Stomach (tissue), 9 donors: ENCODE measurements around the gene ZNF598. TPM values are rescaled to one million over a fixed set of nuclear protein-coding genes. Genes with fewer than 3 reads are reported as not detected.

ENCODE experiments used
- DNase-seq, 2 donors: peaks; one replicate each; pipeline versions ENCODE4 v3.0.0 to v3.0.0-alpha.2; 2013 to 2019
- H3K27ac ChIP-seq, 5 donors: fragments of 200-600 bp in 4 of 5; sonication (generic) in 4 of 5; one replicate each; pipeline ENCODE4 v1.5.1; 2013 to 2019; ENCODE audit warnings: mild to moderate bottlenecking in 1 of 5, moderate library complexity in 1 of 5
- H3K27me3 ChIP-seq, 3 donors: fragments of 200-600 bp; sonication (generic); one replicate each; pipeline ENCODE4 v1.5.1; 2017 to 2019; ENCODE audit warnings: mixed run types in 1 of 3
- H3K36me3 ChIP-seq, 4 donors: fragments of 200-600 bp; sonication (generic); 1 replicate in 3 of 4; 2 replicates in 1 of 4; pipeline ENCODE4 v1.5.1; 2016 to 2019
- H3K4me1 ChIP-seq, 4 donors: fragments of 200-600 bp; sonication (generic); one replicate each; pipeline ENCODE4 v1.5.1; 2016 to 2019
- H3K4me3 ChIP-seq, 4 donors: fragments of 200-600 bp; sonication (generic) in 3 of 4; one replicate each; pipeline ENCODE4 v1.5.1; 2016 to 2019; ENCODE audit warnings: mild to moderate bottlenecking in 1 of 4
- H3K9me3 ChIP-seq, 4 donors: fragments of 200-600 bp; sonication (generic); one replicate each; pipeline ENCODE4 v1.5.1; 2016 to 2019
- EP300 ChIP-seq: sonication (generic); formaldehyde crosslinking; IDR thresholded peaks from one replicate; pipeline ENCODE4 v1.6.1; 2017; ENCODE audit warnings: antibody characterized with exemption
- POLR2A ChIP-seq, 4 donors: fragments of 450-650 bp; IDR thresholded peaks; one replicate each; pipeline ENCODE4 v1.6.1; 2016; ENCODE audit warnings: antibody characterized with exemption in 4 of 4, control low read depth in 2 of 4, mild to moderate bottlenecking in 1 of 4, moderate library complexity in 1 of 4
- POLR2AphosphoS5 ChIP-seq, 3 donors: sonication (generic); formaldehyde crosslinking; IDR thresholded peaks; one replicate each; pipeline ENCODE4 v1.6.1; 2016; ENCODE audit warnings: antibody characterized with exemption in 3 of 3
- WGBS, 5 donors: extraction: QIAGEN DNeasy Blood & Tissue Kit in 3 of 5; methylation state at CpG; one replicate each; pipeline versions ENCODE4 v1.1.5 to v1.1.7; 2013 to 2018; 5-methylcytosine and 5-hydroxymethylcytosine counted together
- intact Hi-C: fragments of 100-400 bp; cut with DNase I; formaldehyde crosslinking; loops from one replicate; pipeline ENCODE4 v1.15.1; 2023; ENCODE audit warnings: low total_unique reads
- polyA plus RNA-seq, 3 donors: library from polyadenylated mRNA; stranded (reverse); fragments of 200-250 nt; gene quantifications; one replicate each; pipeline ENCODE4 v1.2.3, GENCODE V29; 2013
- total RNA-seq, 5 donors: library from RNA; depleted of rRNA; stranded (reverse); fragments of >200 nt; gene quantifications; one replicate each; pipeline versions ENCODE4 v1.1.0 to v1.2.3, GENCODE V29; 2014 to 2016
- TF ChIP-seq, protein P1 (sequence below), 7 experiments: fragments of 450-650 bp in 4 of 7; fragments of 200-600 bp in 3 of 7; sonication (generic) in 3 of 7; IDR thresholded peaks; one replicate each; pipeline ENCODE4 v1.5.1; 2016 to 2019; ENCODE audit warnings: antibody characterized with exemption in 7 of 7, control low read depth in 2 of 7, mild to moderate bottlenecking in 1 of 7
- donor health status: healthy with polysubstance abuse.
- donor health status: Bipolar disorder and iron deficiency.
- donor health status: healthy.

Gene ZNF598
- total and polyA plus RNA-seq, 8 donors = 16.3 to 86.2 (median 26.2) TPM

DNA sequence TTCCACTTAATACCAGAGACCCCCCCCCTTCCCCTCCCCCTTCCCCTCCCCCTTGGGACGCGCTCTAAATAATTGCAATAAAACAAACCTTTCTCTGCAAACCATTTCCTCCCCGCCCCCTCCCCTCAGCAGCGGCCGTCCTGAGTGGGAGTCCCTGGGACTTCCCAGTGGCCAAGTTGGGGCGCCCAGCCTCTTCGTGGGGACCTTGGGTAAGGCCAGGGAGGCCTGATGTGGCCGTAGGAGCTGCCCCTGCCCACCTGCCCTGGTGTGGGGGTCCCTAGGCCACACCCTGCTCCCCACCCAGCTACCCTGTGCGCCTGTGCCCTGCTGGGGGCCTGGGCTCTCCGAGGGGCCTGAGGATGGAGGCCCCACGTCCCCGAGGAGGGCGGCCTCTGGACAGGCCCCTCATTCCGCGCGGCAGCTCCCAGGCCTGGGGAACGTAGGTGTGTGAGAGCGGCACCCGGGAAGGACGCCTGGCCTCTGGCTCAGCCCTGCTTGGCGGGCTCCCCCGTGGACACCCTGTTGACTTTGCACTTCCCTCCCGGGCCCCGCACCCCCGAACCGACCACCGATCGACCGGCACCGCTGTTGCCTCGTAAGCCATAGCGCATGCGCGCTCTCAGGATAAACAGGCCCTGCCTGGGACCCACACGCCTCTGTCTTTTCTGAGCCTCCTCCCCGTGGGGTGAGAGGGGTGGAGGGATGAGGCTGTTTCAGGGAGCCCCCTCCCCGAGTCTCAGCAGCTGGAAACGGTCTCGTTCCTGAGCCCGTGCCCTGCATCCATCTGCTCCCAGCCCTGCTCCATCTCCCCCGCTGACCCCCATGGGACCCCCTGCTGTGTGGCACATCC lies 29.0 kb upstream of the ZNF598 start:
- 54 to 67% (median 61%) methylated on average over 31 to 41 of the region's 41 CpGs for WGBS, 5 donors
- peak overlapping the region; percentile 83 to 95 (median 88) for H3K27ac ChIP-seq
- TF ChIP-seq POLR2AphosphoS5 (IDR thresholded peaks at IDR 0.05) (no peak), EP300 (no peak), POLR2A (IDR thresholded peaks at IDR 0.05) (no peak)
- TF ChIP-seq, protein P1, sequence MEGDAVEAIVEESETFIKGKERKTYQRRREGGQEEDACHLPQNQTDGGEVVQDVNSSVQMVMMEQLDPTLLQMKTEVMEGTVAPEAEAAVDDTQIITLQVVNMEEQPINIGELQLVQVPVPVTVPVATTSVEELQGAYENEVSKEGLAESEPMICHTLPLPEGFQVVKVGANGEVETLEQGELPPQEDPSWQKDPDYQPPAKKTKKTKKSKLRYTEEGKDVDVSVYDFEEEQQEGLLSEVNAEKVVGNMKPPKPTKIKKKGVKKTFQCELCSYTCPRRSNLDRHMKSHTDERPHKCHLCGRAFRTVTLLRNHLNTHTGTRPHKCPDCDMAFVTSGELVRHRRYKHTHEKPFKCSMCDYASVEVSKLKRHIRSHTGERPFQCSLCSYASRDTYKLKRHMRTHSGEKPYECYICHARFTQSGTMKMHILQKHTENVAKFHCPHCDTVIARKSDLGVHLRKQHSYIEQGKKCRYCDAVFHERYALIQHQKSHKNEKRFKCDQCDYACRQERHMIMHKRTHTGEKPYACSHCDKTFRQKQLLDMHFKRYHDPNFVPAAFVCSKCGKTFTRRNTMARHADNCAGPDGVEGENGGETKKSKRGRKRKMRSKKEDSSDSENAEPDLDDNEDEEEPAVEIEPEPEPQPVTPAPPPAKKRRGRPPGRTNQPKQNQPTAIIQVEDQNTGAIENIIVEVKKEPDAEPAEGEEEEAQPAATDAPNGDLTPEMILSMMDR (IDR thresholded peaks at IDR 0.05) = no peak
- peaks cover 11 to 21% (median 16%) of the 10 kb centered on the region in 4 donors for H3K36me3 ChIP-seq
- H3K9me3 ChIP-seq = no peaks in the 10 kb centered on the region
- intact Hi-C loops = no loop called here
- H3K27me3 ChIP-seq = no peaks in the 10 kb centered on the region
- peaks cover 83 to 98% (median 96%) of the 10 kb centered on the region in 4 donors for H3K4me1 ChIP-seq
- H3K4me3 ChIP-seq = peak overlapping the region in 2 of 4 donors; percentile 4 to 29
- peak in 1 of 2 donors; percentile 89 for DNase-seq

DNA sequence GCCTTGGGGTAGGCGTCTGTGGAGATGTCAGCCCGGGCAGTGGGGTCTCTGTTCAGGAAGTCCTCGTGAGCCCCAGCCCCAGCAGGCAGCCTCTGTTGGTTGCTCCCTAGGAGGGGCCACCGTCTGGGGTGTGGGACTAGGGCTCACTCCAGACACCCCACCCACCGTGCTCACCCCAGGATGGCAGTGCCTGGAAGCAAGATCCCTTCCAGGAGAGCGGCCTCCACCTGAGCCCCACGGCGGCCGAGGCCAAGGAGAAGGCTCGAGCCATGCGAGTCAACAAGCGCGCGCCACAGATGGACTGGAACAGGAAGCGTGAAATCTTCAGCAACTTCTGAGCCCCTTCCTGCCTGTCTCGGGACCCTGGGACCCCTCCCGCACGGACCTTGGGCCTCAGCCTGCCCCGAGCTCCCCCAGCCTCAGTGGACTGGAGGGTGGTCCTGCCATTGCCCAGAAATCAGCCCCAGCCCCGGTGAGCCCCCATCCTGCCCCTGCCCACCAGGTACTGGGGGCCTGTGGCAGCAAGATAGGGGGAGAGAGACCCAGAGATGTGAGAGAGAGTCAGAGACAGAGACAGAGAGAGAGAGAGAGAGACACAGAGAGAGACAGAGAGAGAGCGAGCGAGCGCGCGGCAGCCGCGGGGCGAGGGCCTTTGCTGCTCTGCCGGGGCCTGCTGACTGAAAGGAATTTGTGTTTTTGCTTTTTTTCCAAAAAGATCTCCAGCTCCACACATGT lies 28.2 kb upstream of the ZNF598 start:
- peak overlapping the region in 1 of 4 donors; percentile 3 for H3K4me3 ChIP-seq

DNA sequence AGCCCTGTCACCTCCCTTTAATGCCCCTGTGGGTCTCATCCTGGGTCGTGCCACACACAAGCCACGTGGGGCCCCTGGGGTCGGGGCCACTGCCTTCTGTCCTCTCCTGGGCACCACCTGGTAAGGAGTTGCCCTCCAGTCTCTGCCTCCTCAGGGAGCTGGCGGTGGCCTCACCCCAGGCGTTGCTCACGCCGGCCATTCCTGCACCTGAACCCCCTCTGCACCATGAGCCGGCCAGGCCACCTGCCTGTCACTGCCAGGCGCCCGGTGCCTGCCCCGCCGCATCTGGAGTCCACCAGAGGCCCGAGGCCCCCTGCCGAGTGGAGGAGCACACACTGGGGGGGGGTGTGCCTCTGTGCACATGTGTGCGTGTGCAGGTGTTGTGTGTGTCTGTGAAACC lies 27.5 kb upstream of the ZNF598 start:
- DNase-seq = no peak
- Histone ChIP-seq H3K27ac (peak overlapping the region; percentile 53 to 95 (median 88)), H3K27me3 (no peaks in the 10 kb centered on the region), H3K4me3 (peak overlapping the region in 1 of 4 donors; percentile 3), H3K9me3 (no peaks in the 10 kb centered on the region), H3K36me3 (peaks cover 11 to 21% (median 12%) of the 10 kb centered on the region in 4 donors), H3K4me1 (peaks cover 85 to 98% (median 97%) of the 10 kb centered on the region in 4 donors)
- TF ChIP-seq EP300 = no peak
- 72 to 80% (median 78%) methylated on average over 14 to 15 of the region's 15 CpGs for WGBS, 5 donors
- intact Hi-C loops = no loop called here

More for the DNA sequence above, 28.2 kb upstream of the ZNF598 start:
- peaks cover 11 to 21% (median 12%) of the 10 kb centered on the region in 4 donors for H3K36me3 ChIP-seq
- peak in 1 of 2 donors; percentile 75 for DNase-seq
- H3K9me3 ChIP-seq = no peaks in the 10 kb centered on the region
- H3K27ac ChIP-seq = peak overlapping the region; percentile 53 to 95 (median 88)
- WGBS, 5 donors = 70 to 85% (median 79%) methylated on average over 17 to 29 of the region's 29 CpGs
- TF ChIP-seq EP300 (no peak), POLR2AphosphoS5 (IDR thresholded peaks at IDR 0.05) (no peak), POLR2A (IDR thresholded peaks at IDR 0.05) (no peak)
- TF ChIP-seq, protein P1 (IDR thresholded peaks at IDR 0.05) = no peak
- intact Hi-C loops = no loop called here
- H3K27me3 ChIP-seq = no peaks in the 10 kb centered on the region
- peaks cover 84 to 98% (median 96%) of the 10 kb centered on the region in 4 donors for H3K4me1 ChIP-seq

DNA sequence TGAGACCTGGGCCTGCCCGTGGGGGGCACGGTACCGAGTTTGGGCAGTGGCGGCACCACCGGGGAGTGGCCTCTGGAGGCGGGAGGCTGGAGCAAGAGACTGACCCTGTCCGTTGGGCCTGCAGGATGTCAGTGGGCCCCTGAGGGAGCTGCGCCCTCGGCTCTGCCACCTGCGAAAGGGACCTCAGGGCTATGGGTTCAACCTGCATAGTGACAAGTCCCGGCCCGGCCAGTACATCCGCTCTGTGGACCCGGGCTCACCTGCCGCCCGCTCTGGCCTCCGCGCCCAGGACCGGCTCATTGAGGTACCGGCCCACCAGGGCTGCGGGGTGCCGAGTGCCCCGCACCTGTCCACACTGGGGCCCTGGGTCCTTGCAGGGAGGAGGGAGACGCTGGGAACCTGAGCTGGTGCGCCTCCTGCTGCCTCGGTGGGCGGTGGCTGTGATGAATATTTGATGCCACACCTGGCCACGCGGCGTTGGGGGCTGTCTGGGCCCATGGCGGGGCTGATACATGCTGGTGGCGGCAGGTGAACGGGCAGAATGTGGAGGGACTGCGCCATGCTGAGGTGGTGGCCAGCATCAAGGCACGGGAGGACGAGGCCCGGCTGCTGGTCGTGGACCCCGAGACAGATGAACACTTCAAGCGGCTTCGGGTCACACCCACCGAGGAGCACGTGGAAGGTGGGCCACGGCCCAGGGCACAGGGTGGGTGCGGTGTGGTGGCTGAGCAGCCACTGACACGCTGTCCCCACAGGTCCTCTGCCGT lies 26.8 kb upstream of the ZNF598 start:
- 59 to 74% (median 62%) methylated on average over 37 to 47 of the region's 47 CpGs for WGBS, 5 donors
- H3K27ac ChIP-seq = peak overlapping the region; percentile 87 to 95 (median 90)
- H3K4me1 ChIP-seq = peaks cover 77 to 95% (median 92%) of the 10 kb centered on the region in 4 donors
- TF ChIP-seq POLR2AphosphoS5 (IDR thresholded peaks at IDR 0.05) (no peak), POLR2A (IDR thresholded peaks at IDR 0.05) (no peak), EP300 (no peak)
- TF ChIP-seq, protein P1 (IDR thresholded peaks at IDR 0.05) = no peak
- no peak for DNase-seq
- H3K4me3 ChIP-seq = peak overlapping the region; percentile 28 to 41 (median 31)
- H3K9me3 ChIP-seq = no peaks in the 10 kb centered on the region
- peaks cover 11 to 23% (median 16%) of the 10 kb centered on the region in 4 donors for H3K36me3 ChIP-seq
- intact Hi-C loops = no loop called here
- no peaks in the 10 kb centered on the region for H3K27me3 ChIP-seq
